ENCODE results near the gene PIH1D1.

DNA sequence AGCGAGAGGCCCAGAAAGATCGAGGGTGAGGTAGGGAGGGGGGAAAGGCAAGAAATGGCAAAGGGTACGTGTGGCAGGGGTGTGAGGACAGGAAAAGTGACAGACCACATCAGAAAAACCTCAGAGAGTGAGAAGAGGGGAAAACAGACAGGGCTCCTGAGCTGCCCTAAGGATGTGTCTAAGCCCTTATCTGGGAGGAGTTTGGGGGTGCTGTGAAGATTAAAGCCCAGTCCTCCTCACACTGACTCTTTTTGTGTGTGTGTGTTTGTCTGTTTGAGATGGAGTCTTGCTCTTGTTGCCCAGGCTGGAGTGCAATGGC, 27.7 kb downstream of the PIH1D1 start:
- no peak for TF ChIP-seq ZNF274 (IDR thresholded peaks at IDR 0.05; ENCODE audit: low read depth, low read length)
- no peak for TF ChIP-seq YY1 (IDR thresholded peaks at IDR 0.05; ENCODE audit: insufficient read depth, insufficient read length)
- TF ChIP-seq SUZ12 (IDR thresholded peaks at IDR 0.05; ENCODE audit: extremely low read depth, insufficient read depth, insufficient read length), result no peak

Measured in NT2/D1 (cell line).